ENCODE data around the gene RAVER1. TPM values are rescaled to one million over a fixed set of nuclear protein-coding genes. Genes with fewer than 3 reads are reported as not detected.

The RAVER1 gene
- total RNA-seq, 1 donor from 2014 or later: 25.5 TPM

GRCh38 chr19:10266706-10267105, 66.6 kb downstream of the RAVER1 start:
- TF ChIP-seq POLR2AphosphoS5 (IDR thresholded peaks at IDR 0.05; ENCODE audit: insufficient read depth in 1 of 2, low read depth in 1 of 2) (no peak), POLR2A (IDR thresholded peaks at IDR 0.05) (no peak), CTCF (IDR thresholded peaks at IDR 0.05) (no peak)
- Histone ChIP-seq H3K9me3 (no peaks in the 10 kb centered on the region), H3K4me3 (no peak overlapping the region), H3K4me1 (peaks cover 17% of the 10 kb centered on the region), H3K27me3 (no peaks in the 10 kb centered on the region), H3K27ac (no peak overlapping the region), H3K36me3 (no peaks in the 10 kb centered on the region)
- intact Hi-C loops (cut with DNase I): no loop called here
- DNase-seq (ENCODE audit: extremely low spot score in 2 of 2): no peak

Small RNAs within 50 kb of the gene (small RNA-seq; reads per million reads assigned to genes)
- not detected for gene AC011511.1
- not detected for gene AC011511.4

Other genes with a start within 250 kb of the RAVER1 start
- gene SHFL, start 247.2 kb downstream of the RAVER1 start, total RNA-seq: 46.9 TPM
- gene ANGPTL6, start 230.9 kb downstream of the RAVER1 start, total RNA-seq: not detected
- 55.2 TPM for gene PPAN, start 227.2 kb downstream of the RAVER1 start, total RNA-seq
- 9.1 TPM for gene P2RY11, start 221.8 kb downstream of the RAVER1 start, total RNA-seq
- 249 TPM for gene EIF3G, start 213.6 kb downstream of the RAVER1 start, total RNA-seq
- gene DNMT1, start 138.6 kb downstream of the RAVER1 start, total RNA-seq: 36.8 TPM
- gene S1PR2, start 102.2 kb downstream of the RAVER1 start, total RNA-seq: 28.2 TPM
- gene MRPL4, start 81.3 kb downstream of the RAVER1 start, total RNA-seq: 55.0 TPM
- gene ICAM1, start 62.4 kb downstream of the RAVER1 start, total RNA-seq: 22.3 TPM
- not detected for gene ICAM4, start 46.6 kb downstream of the RAVER1 start, total RNA-seq
- 2.0 TPM for gene ICAM5, start 43.6 kb downstream of the RAVER1 start, total RNA-seq
- 5.2 TPM for gene ZGLP1, start 23.7 kb downstream of the RAVER1 start, total RNA-seq
- gene FDX2, start 17.5 kb downstream of the RAVER1 start, total RNA-seq: 25.0 TPM
- gene ICAM3, start 6.1 kb upstream of the RAVER1 start, total RNA-seq: 7.9 TPM
- gene TYK2, start 47.0 kb upstream of the RAVER1 start, total RNA-seq: 115 TPM
- gene CDC37, start 70.0 kb upstream of the RAVER1 start, total RNA-seq: 112 TPM
- gene PDE4A, start 87.0 kb upstream of the RAVER1 start, total RNA-seq: 16.7 TPM
- gene KEAP1, start 169.8 kb upstream of the RAVER1 start, total RNA-seq: 53.5 TPM
- 36.6 TPM for gene S1PR5, start 183.9 kb upstream of the RAVER1 start, total RNA-seq
- gene ATG4D, start 210.4 kb upstream of the RAVER1 start, total RNA-seq: 18.2 TPM
- gene KRI1, start 232.5 kb upstream of the RAVER1 start, total RNA-seq: 21.6 TPM
- gene CDKN2D, start 235.4 kb upstream of the RAVER1 start, total RNA-seq: 22.8 TPM

All from vagina (tissue), 2 donors.